GM10248 (cell line): ENCODE results near the gene PCDHGA12.
"Not testable (repeated sequence)": the region's sequence is repeated elsewhere in the genome, so short reads cannot be mapped to it uniquely, and the experiment has no call there.

ENCODE experiments used
- CTCF ChIA-PET: fragments of 300-600 bp; sonication (Branson Sonifier 250); formaldehyde crosslinking; extraction: SDS; loops from one replicate; lab custom pipeline; 2021; ENCODE audit warnings: antibody characterized with exemption; lab: Yijun Ruan, JAX
- POLR2A ChIA-PET: fragments of 350-650 bp; sonication (Branson Sonifier 250); formaldehyde crosslinking; extraction: SDS; loops from one replicate; lab custom pipeline; 2020; ENCODE audit warnings: antibody characterized with exemption; lab: Yijun Ruan, JAX
- DNase-seq: peaks from one replicate; pipeline ENCODE4 v3.0.0; 2012; ENCODE audit errors: extremely low spot score
- TF ChIP-seq, protein P1 (sequence below): IDR thresholded peaks from 2 replicates; pipeline ENCODE4 v1.5.1; 2012; ENCODE audit warnings: mild to moderate bottlenecking, low read depth; ENCODE audit errors: extremely low read depth, missing control alignments, control extremely low read depth

Gene PCDHGA12

DNA sequence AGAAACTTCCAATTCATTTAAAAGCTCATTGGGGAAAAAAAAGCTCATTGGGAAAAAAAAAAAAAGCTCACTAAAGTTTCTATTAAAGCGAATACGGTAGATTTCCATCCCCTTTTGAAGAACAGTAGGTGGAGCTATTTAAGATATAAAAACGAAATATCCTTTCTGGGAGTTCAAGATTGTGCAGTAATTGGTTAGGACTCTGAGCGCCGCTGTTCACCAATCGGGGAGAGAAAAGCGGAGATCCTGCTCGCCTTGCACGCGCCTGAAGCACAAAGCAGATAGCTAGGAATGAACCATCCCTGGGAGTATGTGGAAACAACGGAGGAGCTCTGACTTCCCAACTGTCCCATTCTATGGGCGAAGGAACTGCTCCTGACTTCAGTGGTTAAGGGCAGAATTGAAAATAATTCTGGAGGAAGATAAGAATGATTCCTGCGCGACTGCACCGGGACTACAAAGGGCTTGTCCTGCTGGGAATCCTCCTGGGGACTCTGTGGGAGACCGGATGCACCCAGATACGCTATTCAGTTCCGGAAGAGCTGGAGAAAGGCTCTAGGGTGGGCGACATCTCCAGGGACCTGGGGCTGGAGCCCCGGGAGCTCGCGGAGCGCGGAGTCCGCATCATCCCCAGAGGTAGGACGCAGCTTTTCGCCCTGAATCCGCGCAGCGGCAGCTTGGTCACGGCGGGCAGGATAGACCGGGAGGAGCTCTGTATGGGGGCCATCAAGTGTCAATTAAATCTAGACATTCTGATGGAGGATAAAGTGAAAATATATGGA, at the start of gene PCDHGA12:
PCDHGA12 (plus strand) TSS at position 176 of the 782 bp plus-strand sequence; CDS start at position 429, 253 bp downstream.
- TF ChIP-seq, protein P1, sequence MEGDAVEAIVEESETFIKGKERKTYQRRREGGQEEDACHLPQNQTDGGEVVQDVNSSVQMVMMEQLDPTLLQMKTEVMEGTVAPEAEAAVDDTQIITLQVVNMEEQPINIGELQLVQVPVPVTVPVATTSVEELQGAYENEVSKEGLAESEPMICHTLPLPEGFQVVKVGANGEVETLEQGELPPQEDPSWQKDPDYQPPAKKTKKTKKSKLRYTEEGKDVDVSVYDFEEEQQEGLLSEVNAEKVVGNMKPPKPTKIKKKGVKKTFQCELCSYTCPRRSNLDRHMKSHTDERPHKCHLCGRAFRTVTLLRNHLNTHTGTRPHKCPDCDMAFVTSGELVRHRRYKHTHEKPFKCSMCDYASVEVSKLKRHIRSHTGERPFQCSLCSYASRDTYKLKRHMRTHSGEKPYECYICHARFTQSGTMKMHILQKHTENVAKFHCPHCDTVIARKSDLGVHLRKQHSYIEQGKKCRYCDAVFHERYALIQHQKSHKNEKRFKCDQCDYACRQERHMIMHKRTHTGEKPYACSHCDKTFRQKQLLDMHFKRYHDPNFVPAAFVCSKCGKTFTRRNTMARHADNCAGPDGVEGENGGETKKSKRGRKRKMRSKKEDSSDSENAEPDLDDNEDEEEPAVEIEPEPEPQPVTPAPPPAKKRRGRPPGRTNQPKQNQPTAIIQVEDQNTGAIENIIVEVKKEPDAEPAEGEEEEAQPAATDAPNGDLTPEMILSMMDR: peak; percentile 9
- ChIA-PET CTCF (interaction anchor here (1.0 to 4.7 kb wide), 18 partner anchors 9 to 188 kb away, joined by 3 to 24 read pairs (median 4); partner anchors contain the start of genes DIAPH1, PCDHGA10, PCDHGA11 and PCDHGA3), POLR2A (no interaction called here)
- peak; percentile 85 for DNase-seq

DNA sequence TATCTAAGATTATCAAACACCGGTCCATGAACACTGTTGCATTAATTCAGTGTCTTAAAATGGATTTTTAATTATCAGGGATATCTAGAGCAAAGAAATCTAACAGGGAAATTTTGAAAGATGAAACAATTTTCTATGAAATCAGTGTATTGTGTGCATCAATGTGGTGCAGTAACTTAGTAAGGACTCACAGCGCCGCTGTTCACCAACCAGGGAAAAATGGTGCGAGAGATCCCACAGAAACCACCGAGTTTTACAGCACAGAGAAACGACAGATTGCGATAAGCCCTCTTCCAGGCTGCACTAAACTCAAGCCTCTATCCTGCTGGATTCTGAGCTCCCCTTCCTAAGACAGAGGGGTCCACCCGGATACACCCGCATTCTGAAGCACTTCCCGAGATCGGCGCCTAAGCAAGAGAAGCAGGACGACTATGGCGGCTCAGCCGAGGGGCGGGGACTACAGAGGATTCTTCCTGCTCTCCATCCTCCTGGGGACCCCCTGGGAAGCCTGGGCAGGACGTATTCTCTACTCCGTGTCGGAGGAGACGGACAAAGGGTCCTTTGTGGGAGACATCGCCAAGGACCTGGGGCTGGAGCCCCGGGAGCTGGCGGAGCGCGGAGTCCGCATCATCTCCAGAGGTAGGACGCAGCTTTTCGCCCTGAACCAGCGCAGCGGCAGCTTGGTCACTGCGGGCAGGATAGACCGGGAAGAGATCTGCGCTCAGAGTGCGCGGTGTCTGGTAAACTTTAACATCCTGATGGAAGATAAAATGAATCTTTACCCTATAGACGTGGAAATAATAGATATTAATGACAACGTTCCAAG, 47.6 kb upstream of the PCDHGA12 start, which contains the start of gene PCDHGA7:
PCDHGA7 (plus strand) TSS at position 274 of the 826 bp plus-strand sequence; CDS start at position 432, 158 bp downstream.
- TF ChIP-seq, protein P1: peak; percentile 36
- DNase-seq: peak; percentile 47
- CTCF ChIA-PET: interaction anchor here (1.1 to 1.2 kb wide), 2 partner anchors 23 to 38 kb away, joined by 3 read pairs; partner anchors contain the start of gene PCDHGA11
- POLR2A ChIA-PET: no interaction called here

DNA sequence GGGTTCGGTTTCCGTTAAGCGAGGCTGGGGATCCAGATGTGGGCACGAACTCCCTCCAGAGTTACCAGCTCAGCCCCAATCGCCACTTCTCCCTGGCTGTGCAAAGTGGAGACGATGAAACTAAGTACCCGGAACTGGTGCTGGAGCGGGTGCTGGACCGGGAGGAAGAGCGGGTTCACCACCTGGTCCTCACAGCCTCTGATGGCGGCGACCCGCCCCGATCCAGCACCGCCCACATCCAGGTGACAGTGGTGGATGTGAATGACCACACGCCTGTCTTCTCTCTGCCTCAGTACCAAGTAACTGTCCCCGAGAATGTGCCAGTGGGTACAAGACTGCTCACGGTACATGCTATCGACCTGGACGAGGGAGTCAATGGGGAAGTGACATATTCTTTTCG, 47.0 kb upstream of the PCDHGA12 start:
- TF ChIP-seq, protein P1: no peak
- POLR2A ChIA-PET: no interaction called here
- CTCF ChIA-PET: interaction anchor here (1.1 to 1.2 kb wide), 2 partner anchors 22 to 38 kb away, joined by 3 read pairs; partner anchors contain the start of gene PCDHGA11
- no peak for DNase-seq

DNA sequence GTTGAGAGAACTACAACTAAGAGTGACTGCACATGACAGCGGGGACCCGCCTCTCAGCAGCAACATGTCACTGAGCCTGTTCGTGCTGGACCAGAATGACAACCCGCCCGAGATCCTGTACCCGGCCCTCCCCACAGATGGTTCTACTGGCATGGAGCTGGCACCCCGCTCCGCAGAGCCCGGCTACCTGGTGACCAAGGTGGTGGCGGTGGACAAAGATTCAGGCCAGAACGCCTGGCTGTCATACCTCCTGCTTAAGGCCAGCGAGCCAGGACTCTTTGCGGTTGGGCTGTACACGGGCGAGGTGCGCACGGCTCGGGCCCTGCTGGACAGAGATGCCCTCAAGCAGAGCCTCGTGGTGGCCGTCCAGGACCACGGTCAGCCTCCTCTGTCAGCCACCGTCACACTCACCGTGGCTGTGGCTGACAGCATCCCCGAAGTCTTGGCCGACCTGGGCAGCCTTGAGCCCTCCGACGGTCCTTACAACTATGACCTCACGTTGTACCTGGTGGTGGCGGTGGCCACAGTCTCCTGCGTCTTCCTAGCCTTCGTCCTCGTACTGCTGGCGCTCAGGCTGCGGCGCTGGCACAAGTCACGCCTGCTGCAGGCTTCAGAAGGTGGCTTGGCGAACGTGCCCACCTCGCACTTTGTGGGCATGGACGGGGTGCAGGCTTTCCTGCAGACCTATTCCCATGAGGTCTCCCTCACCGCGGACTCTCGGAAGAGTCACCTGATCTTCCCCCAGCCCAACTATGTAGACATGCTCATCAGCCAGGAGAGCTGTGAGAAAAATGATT, 45.6 kb upstream of the PCDHGA12 start:
- CTCF ChIA-PET: no interaction called here
- TF ChIP-seq, protein P1: no peak
- no peak for DNase-seq
- POLR2A ChIA-PET: no interaction called here

DNA sequence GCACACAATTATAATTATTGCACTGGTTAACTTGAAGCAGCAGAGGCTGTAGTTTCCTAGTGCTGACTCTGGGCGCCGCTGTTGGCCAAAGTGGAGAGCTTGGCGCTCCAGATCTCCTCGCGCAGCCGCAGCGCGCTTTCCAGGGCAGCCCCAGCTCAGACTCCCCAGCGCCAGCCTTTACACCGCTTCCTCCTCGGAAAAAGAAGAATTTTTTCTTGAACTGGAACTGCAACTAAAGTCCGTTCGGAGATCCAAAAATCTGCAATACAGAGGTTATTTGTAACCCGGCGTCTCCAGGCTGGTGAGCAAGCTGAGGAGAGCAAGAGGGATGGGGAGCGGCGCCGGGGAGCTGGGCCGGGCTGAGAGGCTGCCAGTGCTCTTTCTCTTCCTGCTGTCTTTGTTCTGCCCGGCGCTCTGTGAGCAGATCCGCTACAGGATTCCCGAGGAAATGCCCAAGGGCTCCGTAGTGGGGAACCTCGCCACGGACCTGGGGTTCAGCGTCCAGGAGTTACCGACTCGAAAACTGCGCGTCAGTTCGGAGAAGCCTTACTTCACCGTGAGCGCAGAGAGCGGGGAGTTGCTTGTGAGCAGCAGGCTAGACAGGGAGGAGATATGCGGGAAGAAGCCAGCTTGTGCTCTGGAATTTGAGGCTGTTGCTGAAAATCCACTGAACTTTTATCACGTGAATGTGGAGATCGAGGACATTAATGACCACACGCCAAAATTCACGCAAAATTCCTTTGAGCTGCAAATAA, 42.6 kb upstream of the PCDHGA12 start, which contains the start of gene PCDHGB4:
PCDHGB4 (plus strand) TSS at position 142 of the 755 bp plus-strand sequence; CDS start at position 329, 187 bp downstream.
- peak; percentile 58 for DNase-seq
- POLR2A ChIA-PET: not testable (repeated sequence)
- CTCF ChIA-PET: interaction anchor here (1.5 kb wide), 1 partner anchor 25 kb away, joined by 4 read pairs; the partner anchor contains the start of gene PCDHGA10

DNA sequence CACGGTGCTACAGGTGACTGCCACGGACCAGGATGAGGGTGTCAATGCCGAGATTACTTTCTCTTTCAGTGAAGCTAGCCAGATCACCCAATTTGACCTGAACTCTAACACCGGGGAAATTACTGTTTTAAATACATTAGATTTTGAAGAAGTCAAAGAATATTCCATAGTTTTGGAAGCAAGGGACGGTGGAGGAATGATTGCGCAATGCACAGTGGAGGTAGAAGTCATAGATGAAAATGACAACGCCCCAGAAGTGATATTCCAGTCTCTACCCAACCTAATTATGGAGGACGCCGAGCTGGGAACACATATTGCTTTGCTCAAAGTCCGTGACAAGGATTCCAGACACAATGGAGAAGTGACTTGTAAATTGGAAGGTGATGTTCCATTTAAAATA, 41.6 kb upstream of the PCDHGA12 start:
- TF ChIP-seq, protein P1: no peak
- ChIA-PET POLR2A (no interaction called here), CTCF (interaction anchor here (1.5 kb wide), 1 partner anchor 24 kb away, joined by 4 read pairs; the partner anchor contains the start of gene PCDHGA10)
- DNase-seq: no peak
